Activated CD8-positive, alpha-beta memory T cell treated with anti-CD3 and anti-CD28 coated beads, Interleukin-2, amount 50 U/mL, for 24 hours (primary cell): ENCODE data around the gene RRAGD.

Source experiments
- DNase-seq: peaks from one replicate; pipeline ENCODE4 v3.0.0-alpha.2; 2020; ENCODE audit errors: extremely low read depth

Gene RRAGD

DNA sequence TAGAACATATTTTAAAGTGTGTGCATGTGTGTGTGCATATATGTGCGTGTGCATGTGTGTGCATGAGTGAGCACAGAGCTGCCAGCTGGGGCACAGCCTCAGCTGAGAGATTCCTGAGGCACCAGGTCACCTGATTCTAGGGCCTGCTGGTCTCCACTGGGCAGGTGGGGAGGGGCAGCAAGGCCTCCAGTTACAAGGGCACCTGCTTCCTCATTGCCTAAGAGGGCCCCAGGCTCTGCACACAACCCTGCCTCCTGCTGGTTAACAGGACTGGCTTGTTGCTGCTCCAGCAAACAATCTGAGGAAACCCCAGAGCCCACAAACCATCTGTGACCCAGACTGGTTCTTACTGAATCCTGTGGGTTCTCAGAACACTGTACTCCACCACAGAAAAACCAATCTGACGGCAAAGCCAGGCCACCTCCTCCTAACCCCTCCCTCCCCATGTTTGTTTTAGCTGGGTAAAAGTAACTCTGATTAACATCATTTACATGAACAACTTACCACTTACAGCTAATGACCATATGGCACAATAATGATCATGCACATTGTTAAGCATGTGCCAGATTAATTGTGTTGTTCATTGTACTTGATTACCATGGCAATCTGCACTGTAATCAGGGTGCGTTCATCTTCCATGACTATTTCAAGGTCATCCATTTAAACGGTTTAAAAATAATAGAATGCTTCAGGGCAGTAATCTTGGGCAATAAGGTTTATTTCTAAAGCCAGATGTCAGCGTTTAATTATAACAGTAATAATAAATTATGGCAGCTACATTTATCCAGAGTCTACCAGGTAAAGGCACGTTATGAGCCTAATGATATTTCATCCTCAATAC lies 36.4 kb downstream of the RRAGD start:
- peak; percentile 31 for DNase-seq

DNA sequence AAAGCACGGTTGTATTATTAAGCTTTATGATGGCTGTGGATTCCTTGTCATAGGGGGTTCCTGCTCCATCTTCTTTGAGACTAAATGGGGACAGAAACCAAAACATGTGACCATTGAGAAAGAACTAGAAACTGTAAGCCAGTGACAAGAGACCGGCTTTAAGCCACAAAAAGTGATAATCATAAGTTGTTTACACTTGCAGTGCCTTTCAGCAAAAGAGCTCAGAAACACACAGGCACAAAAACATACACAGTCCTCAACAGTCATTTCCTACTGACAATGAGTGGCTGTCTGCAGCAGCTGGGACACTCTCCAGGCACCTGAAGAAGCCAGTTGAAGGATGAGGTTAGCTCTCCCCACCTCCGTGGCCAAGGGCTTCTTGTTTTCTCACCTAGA lies 39.6 kb downstream of the RRAGD start:
- DNase-seq, result no peak

DNA sequence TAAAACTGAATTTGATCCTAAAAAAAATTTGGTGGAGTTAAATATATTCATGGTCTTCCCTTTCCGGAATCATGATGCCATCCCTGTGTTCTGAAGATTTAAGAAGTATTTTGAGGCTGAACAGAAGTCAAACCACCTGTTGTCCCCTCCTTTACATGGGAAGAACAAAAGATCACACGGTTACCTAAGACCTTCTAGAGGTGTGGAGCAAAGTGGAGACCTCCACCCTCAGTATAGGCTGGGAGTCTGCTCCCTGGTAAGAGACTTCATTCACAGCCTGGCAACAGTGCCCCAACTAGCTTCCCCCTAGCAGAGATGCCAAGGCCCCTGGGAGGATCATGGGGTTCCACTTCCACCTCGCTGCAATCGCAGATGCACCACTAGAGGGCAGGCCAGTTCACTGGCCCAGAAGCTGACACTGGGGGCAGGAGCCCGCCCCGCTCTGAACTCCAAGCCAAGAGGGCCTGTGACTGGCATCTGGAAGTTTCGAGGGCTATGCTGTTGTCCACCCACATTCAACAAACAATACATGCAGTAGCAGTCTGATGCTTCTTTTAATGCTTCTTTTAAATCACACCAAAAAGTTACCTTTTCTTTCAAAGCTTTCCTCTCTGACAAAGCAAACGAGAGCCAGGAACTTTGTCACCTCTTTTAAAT lies 40.1 kb downstream of the RRAGD start:
- peak; percentile 49 for DNase-seq

DNA sequence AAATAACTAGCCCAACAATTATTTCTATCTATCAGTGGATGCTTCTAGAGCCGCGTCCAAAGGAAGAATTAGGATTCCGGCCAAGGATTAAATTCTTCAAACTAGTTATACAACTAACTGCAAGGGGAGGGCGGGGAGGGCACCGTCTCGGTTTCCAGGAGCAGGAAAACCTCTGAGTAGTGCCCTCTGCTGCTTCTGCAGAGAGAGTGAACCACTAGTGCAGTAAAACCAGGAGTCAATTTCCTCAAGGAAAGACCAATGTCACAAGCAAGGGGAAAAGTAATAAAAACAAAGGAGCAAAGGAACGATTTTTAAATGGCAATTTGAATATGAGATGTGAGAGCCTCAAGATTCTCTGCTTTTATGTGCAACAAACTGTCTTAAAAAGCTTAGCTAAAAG lies 43.1 kb downstream of the RRAGD start:
- DNase-seq, result no peak

DNA sequence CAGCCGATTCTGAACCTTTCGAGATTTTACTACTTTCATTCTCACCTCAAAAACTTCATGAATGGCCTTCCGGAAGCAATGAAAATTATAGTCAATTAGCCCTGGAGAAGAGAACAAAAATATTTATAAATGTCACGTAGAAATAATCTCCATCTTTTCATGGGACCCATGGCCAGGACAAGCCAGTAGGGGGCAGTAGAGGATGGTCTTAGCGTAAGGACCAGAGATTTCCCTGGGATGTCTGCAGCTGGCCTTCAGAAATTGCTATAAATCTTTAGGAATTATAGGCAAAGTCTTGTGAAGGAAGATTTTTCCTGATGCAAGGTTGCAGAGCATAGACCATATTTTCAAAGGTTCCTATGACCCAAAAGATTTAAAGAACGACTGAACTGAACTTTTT lies 44.0 kb downstream of the RRAGD start:
- peak; percentile 18 for DNase-seq

DNA sequence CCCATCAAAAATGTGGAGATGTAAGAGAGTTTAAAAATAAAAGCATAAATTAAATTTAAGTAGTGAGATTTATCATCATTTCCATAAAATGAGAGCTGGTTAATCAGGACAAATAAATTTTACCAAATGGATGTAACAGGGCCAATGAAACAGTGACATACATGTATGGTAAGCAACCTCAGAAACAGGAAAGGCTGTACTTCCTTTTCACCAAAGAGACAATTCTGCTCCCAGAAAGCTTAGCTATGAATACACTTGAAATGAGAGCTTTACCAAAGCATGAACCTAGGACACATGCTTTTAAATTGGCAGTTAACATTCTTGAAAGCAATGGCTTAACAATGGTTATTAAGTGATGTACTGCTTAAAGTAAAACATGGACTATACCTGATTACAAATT lies 47.5 kb downstream of the RRAGD start:
- no peak for DNase-seq

DNA sequence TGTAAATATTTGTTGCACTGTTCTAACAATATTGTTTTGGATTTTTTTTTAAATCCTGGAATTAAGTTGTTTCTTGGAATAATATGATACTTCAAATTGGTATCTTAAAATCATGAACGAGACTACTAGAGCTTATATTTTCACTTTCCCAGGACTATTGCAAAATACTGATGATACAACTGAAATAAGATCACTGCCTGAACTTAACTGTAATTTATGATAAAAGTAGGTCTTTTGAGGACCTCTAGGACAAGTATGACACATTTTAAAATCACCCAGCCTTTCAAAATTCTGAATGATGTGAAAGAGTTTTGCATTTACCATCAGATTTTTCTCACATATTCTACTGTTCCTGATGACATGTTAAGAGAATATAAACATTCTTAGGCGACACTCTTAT lies 50.9 kb downstream of the RRAGD start:
- DNase-seq, result no peak

DNA sequence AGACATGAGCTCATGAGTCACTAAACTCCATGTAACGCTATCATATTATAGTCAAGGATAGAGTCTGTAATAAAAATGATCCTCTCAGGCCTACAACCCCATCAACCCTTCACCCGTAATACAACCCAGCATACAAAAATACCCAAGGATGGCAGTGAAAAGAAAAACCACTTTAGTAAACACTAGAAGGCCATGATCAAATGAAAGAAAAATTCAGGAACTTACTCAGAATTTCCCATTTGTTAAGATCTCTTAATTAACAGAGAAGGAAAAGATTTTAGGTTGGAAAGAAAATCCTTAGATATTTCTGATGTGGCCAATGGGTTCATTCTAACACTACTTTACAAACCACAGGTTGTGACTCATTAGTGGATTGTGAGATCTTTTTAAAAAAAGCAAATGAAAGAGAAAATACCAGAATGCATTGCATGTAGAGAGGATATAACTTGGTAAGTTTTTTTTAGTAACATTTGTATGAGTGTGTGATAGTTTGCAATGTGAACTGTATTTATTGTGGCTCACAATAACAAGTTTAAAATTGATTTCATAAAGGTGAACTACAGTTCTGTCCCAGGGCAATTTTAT lies 51.6 kb downstream of the RRAGD start:
- DNase-seq, result no peak

DNA sequence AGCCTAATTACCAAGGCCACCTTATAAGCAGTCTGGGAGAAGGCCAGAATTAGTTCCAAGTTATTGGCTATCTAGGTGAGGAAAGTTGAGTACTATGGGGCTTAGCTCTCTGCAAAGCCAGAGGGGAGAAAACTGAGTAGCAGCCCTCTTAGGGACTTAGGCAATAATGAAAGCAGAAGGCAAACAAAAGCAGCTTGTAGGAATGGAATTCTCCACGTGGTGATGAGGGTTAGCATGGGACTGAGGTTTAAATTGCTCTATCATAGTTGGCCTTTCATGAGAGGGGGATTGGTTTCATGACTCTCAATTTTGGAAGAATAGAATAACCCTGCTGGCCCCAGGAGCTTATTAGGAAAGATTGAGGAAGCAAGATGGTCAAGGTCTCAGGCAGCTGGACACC lies 52.5 kb downstream of the RRAGD start:
- DNase-seq, result no peak

DNA sequence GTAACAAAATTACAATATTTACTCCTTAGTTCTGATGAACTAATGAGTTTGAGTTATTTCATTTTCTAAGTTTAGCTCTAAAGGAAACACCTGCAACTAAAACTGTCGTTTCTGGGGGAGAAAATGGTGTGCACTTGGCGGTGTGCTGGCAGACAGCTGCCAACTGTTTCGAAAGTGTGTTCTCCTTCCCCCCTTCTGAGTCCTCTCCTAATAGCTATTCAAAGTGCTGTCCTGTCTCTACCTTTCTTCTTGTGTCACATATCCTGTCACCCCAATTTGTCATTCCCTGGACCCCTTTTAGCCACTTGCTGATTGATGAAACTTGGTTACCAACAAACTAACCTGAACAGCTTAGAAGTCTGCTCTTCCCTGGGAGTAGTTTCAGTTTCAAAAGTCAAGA lies 54.7 kb downstream of the RRAGD start:
- no peak for DNase-seq

DNA sequence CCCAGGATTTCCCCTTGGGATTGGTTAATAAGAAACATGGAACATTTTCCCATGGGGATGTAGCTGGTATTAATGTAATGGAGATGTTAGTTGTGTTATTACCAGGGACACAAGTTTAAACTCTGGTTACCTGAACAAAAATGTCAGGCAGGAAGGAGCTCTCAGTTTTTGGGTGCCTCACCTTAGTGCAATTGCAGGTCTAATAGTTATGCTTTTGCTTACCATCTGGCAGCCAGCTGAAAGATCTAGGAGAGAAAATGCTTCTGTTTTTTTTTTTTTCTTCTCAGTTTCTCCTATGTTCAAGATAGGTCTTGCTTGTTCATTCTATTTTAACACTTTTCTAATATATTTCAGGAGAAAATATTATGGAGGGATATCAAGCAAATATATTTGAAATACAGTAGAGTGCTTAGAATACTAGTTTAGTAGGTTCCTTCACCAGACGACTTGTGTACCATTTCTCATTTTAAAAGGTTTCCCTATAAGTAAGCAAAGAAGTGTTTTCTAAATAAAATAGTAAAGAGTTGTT lies 55.4 kb downstream of the RRAGD start:
- no peak for DNase-seq

DNA sequence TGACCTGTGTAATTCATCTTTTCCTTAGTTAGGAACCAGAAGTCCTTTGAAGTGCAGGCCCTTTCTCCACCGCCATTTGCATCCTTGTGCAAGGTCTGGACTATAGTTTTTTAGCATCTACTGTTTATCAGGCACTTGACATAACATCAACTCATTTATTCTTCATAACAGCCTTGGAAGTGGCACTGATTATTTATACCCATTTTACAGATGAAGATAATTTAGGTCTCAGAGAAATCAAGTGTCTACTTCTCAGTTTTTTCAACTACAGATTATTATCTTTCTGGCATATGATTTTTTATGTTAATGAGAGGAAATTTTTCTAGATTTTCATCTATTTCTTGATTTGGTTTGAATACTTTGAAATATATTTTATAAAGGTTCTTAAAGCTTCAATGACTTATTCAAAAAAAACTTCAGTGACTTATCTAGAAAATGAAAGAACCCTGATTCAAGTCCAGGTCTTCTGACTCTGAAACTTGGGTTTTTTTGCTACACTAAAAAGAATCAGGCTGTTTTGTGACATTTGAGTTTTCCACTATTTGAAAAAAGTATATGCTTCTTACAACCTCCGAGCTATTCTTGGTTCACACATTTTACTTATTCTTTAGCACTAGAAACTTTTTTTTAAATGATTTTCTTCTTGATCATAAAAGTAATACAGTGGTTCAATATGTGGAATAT lies 56.4 kb downstream of the RRAGD start:
- no peak for DNase-seq

DNA sequence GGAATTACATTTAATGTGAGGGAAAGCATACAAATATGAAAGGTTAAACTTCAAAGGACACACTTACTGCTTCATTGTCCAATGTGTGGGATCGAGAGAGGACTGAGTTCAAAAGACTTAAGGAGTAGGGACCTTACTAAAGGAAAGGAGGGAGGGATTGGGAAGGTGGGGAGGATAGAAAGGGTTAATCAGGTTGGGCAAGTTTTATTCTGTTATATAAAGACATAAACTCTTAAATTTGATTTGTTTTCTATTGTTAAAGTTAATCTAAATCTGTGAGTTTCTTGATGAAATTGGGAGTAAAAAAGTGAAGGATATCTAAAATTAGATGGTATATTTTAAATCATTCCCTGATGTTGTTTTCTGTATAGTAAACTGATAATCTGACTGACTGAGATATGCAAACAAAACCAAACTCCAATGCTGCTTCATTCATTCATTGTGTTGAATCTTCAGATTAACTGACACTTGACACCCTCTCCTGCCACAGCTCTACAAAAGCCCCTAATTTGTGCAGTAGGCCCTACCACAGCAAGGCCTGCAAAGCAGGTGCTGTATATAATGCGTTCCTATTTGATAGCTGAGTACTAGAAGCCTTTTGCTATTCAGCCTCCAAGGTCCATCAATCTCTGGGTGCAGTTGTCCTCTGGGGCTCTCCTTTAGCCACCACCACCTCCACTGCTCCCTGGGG lies 58.2 kb downstream of the RRAGD start:
- DNase-seq, result no peak

DNA sequence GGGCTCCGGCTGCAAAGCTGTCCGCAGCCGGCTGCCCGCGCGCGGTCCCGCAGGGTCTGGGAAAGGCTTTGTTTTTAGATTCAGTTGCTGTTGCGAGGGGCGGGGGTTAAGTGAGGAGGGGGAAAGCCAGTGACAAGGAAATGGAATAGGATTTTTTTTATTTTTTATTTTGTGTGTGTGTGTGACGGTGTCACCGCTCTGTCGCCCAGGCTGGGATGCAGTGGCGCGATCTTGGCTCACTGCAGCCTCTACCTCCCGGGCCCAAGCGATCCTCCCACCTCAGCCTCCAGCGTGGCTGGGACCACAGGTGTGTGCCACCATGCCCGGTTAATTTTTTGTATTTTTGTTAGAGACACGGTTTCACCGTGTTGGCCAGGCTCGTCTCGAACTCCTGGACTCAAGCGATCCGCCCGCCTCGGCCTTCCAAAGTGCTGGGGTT lies 58.9 kb downstream of the RRAGD start:
- DNase-seq, result no peak

DNA sequence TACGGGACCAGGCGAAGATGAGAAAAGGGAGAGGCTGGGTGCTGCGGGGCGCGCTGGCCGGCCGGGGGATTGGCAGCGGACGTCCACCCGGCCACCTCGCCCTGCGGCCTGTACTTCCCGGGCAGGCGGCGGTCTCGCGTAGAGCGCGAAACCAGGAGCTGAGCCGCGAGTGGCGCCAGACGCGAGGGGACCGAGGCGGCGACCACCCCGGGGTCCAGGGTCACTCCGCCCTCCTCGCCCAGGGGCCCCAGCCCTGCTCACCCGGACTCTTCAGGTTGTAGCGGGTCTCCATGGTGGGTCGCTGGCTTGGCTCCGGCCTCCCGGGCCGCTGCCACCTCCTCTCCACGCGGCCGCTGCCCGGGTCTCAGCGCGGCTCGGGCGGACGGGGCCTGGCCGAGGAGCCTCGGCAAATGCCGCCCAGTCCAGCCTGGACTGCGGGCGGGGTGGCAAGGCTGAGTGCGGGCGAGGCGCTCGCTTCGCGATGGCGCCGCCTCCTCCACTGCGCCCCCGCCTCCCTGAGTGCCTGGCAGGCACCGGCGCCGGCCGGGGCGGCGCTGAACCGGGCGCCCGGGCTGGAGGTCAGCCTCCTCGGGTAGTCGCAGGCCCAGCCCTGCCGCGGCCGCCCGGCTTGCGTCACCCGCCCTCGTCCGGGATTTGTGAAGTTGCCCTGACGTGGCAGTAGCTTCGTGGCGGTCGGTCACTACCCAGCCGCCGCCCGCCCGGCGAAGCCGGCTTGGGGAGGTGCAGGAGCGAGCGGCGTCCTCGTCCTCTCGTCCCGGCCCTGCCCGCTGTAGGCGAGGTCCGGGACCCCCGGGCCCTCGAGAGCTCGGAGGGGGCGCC lies 59.6 kb downstream of the RRAGD start, which contains the start of gene UBE2J1:
TSS of gene UBE2J1 (minus strand) at position 445 of the 840 bp plus-strand sequence. CDS start at position 292, 153 bp downstream.
- peak; percentile 15 for DNase-seq

DNA sequence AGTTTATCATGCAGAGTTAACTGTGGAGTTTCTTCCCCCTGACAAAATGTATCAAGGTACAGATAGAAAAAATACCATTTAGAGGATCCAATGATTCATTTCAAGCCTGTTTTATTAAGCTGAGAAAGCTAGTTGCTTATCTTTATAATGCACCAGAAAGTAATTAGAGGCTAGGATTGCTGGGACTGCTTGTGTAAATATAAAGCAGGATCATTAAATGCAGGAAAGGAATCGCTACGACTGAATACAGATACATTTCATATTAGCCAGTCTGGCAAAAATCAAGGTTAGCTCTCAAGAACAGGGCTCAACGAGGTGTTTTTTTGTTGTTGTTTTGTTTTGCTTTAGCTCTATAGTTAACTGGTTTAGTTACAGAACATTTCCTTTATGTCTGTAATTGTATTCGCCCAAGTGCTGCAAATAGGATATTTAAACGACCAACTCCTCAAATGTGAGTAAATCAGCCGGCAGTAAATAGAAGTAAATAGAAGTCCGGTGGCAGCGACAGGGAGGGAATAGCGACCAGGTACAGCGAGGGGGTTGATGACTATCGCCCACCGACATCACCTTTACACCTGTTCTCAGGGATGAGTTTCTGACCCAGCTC lies 60.3 kb downstream of the RRAGD start:
- DNase-seq, result no peak

DNA sequence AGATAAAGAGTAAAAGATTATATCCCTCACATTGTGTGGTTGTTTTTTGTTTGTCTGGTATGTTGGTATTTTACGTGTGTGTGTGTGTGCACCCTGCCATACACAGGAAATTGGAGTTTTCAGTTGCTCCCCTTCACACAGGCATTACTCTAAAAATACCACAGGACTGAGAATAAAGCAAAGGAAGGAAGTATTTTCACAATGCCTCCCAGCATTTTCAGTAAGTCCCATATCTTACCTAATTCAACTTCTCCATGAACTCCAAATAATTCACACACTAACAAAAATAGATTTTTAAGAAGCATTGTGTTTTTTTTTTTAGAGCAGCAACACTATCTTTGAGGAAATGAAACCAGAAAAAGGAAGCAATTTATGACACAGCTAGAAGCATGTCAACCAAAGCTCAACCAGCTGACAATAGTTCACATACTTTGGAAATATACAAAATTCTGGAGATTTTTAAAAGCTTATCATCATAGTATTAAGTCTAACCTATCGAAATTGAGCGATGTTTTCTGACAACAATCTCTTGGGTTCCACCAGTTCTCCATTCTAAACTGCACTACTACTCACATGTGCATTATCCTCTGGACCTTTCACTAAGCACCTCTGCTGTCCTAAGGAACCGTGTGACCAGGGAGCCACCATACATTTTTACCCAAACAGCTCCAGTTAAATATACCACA lies 61.6 kb downstream of the RRAGD start:
- no peak for DNase-seq

DNA sequence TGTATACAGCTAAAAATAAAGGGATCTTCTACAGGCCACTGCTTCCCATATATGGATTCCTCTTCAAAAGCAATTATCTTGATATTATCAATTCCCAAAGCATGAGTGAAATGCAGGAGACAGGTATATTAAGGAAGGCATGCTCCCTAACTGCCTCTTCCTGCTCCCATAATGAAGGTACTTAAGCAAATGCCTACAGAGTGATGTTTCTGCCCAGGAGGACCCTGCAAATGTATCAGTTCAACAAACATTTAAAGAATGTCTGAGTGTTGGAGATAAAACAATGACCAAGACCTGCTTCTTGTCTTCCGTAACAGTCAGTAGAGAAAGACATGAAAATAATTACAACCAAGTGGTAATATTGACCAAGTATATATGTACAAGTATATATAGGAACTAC lies 63.7 kb downstream of the RRAGD start:
- DNase-seq, result no peak

DNA sequence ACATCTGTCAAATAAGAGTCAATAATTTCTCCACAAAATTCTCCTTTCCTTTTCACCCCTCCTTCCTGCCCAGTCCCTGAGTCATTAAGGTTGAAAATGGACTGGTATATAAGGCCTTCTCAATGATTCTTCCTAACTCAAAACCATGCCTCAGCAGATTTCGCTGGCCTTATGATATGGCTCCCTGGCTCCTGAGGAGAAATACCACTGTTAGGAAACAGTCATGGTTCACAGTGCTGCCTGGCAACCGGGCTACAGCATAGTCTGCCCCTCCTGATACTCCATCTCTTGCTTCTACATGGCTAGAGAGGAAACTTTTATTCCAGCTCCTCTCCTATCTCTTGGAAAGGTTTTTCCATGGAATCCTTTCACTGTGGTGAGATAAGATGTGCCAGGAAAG lies 64.2 kb downstream of the RRAGD start:
- no peak for DNase-seq

DNA sequence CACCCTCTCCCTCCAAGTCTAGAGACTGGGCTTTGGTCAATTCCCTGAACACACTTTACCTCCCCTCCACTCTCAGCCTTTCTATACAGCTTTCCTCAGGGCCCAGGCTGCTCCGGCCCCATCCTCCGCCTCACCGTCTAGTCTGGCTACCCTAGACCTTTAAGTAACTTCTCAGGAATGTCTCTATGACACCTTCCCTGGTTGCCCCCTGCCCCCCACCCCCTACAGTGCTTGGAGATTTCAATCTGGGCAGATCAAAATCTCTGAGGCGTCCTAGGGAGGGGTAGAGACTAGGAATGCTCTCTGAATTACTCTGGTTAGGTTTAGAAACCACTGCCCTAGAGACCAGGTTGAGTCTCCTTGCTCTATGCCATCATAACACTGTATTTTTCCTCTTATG lies 65.6 kb downstream of the RRAGD start:
- no peak for DNase-seq
